HepG2 (cell line): Measurements from ENCODE around the gene ACSL1.

Experiments
- ATF5 ChIP-seq: sonication (generic); formaldehyde crosslinking; IDR thresholded peaks from 2 replicates; pipeline ENCODE4 v1.4.0; 2020; ENCODE audit warnings: mild to moderate bottlenecking, low read depth, missing genetic modification reagents
- CTCF ChIP-seq: sonication (generic); formaldehyde crosslinking; IDR thresholded peaks from 2 replicates; pipeline ENCODE4 v1.5.0; 2020; ENCODE audit warnings: mild to moderate bottlenecking, missing genetic modification reagents, moderate library complexity
- EED ChIP-seq: sonication (generic); formaldehyde crosslinking; IDR thresholded peaks from 2 replicates; pipeline ENCODE4 v1.5.0; 2020; ENCODE audit warnings: mild to moderate bottlenecking, missing genetic modification reagents
- ESRRA ChIP-seq: sonication (generic); formaldehyde crosslinking; IDR thresholded peaks from 2 replicates; pipeline ENCODE4 v1.5.1; 2020; ENCODE audit warnings: mild to moderate bottlenecking, low read depth, missing genetic modification reagents
- HOXA7 ChIP-seq: sonication (generic); formaldehyde crosslinking; IDR thresholded peaks from 2 replicates; pipeline ENCODE4 v1.8.1; 2022; ENCODE audit warnings: mild to moderate bottlenecking, missing genetic modification reagents, moderate library complexity
- NFKB2 ChIP-seq: sonication (generic); formaldehyde crosslinking; IDR thresholded peaks from 2 replicates; pipeline ENCODE4 v1.4.0; 2020; ENCODE audit warnings: missing genetic modification reagents, borderline replicate concordance
- TAF1 ChIP-seq: sonication (generic); formaldehyde crosslinking; IDR thresholded peaks from 2 replicates; pipeline ENCODE4 v1.4.0; 2020; ENCODE audit warnings: missing genetic modification reagents
- XRCC5 ChIP-seq: fragments of 200-400 bp; formaldehyde crosslinking; optimal IDR thresholded peaks from 2 replicates; pipeline ENCODE3; 2017; ENCODE audit warnings: mild to moderate bottlenecking, low read length
- ZNF335 ChIP-seq: sonication (generic); formaldehyde crosslinking; IDR thresholded peaks from 2 replicates; pipeline ENCODE4 v1.4.0; 2020; ENCODE audit warnings: missing genetic modification reagents

- no peak for TF ChIP-seq XRCC5
- TF ChIP-seq CTCF (CRISPR knock-in tag), result no peak
- no peak for TF ChIP-seq NFKB2 (CRISPR knock-in tag)
- TF ChIP-seq TAF1, result no peak
- TF ChIP-seq ATF5 (CRISPR knock-in tag), result no peak
- no peak for TF ChIP-seq ZNF335 (CRISPR knock-in tag)
- TF ChIP-seq HOXA7, result no peak
- TF ChIP-seq ESRRA (CRISPR knock-in tag), result no peak
- no peak for TF ChIP-seq EED (CRISPR knock-in tag)
Observed at GRCh38 chr4:184803133-184803532, 22.6 kb downstream of the ACSL1 start.
